Right atrium auricular region (tissue), 2 donors: ENCODE measurements around the gene MTOR. TPM values are rescaled to one million over a fixed set of nuclear protein-coding genes. Genes with fewer than 3 reads are reported as not detected.

ENCODE experiments used
- DNase-seq: peaks from one replicate; pipeline ENCODE4 v3.0.0-alpha.2; 2019; ENCODE audit warnings: low spot score
- H3K27ac ChIP-seq, 2 donors: fragments of 200-600 bp; sonication (generic); 1 replicate in 1 of 2; 2 replicates in 1 of 2; pipeline ENCODE4 v1.5.1; 2016 to 2019
- H3K27me3 ChIP-seq, 2 donors: fragments of 200-600 bp; sonication (generic); one replicate each; pipeline versions ENCODE4 v1.5.1 to v1.6.0; 2017 to 2019
- H3K36me3 ChIP-seq: fragments of 200-600 bp; sonication (generic); one replicate; pipeline ENCODE4 v1.5.1; 2016
- H3K4me1 ChIP-seq, 2 donors: fragments of 200-600 bp; sonication (generic); one replicate each; pipeline versions ENCODE4 v1.5.1 to v1.6.0; 2017 to 2019
- H3K4me3 ChIP-seq, 2 donors: fragments of 200-600 bp; sonication (generic); 1 replicate in 1 of 2; 2 replicates in 1 of 2; pipeline ENCODE4 v1.5.1; 2017 to 2019; ENCODE audit warnings: mild to moderate bottlenecking in 1 of 2, moderate library complexity in 1 of 2
- H3K9me3 ChIP-seq, 2 donors: fragments of 200-600 bp; sonication (generic); one replicate each; pipeline ENCODE4 v1.5.1; 2019
- CTCF ChIP-seq, 2 donors: fragments of 200-600 bp; sonication (generic); IDR thresholded peaks; one replicate each; pipeline ENCODE4 v1.5.1; 2019; ENCODE audit warnings: antibody characterized with exemption in 2 of 2
- total RNA-seq, 2 donors: library from RNA; depleted of rRNA; stranded (reverse); fragments of >200 nt; gene quantifications; one replicate each; pipeline ENCODE4 v1.1.0, GENCODE V29; 2016

Gene MTOR
- total RNA-seq, 2 donors from 2014 or later: 28.1 to 36.0 TPM

- Histone ChIP-seq H3K9me3 (no peaks in the 10 kb centered on the region), H3K4me3 (no peak overlapping the region), H3K36me3 (peaks cover 23% of the 10 kb centered on the region), H3K27ac (no peak overlapping the region), H3K27me3 (no peaks in the 10 kb centered on the region), H3K4me1 (peaks cover 0 to 16% of the 10 kb centered on the region in 2 donors)
- DNase-seq: no peak
- TF ChIP-seq CTCF (IDR thresholded peaks at IDR 0.05): no peak
These were observed 22.4 kb upstream of the MTOR start for GRCh38 chr1:11284784-11285183.

GRCh38 chr1:11283151-11283550, 20.8 kb upstream of the MTOR start:
- Histone ChIP-seq H3K9me3 (no peaks in the 10 kb centered on the region), H3K27me3 (no peaks in the 10 kb centered on the region), H3K4me3 (no peak overlapping the region), H3K27ac (no peak overlapping the region), H3K4me1 (peaks cover 0 to 16% of the 10 kb centered on the region in 2 donors), H3K36me3 (peaks cover 33% of the 10 kb centered on the region)
- TF ChIP-seq CTCF (IDR thresholded peaks at IDR 0.05): no peak
- DNase-seq: no peak

DNA sequence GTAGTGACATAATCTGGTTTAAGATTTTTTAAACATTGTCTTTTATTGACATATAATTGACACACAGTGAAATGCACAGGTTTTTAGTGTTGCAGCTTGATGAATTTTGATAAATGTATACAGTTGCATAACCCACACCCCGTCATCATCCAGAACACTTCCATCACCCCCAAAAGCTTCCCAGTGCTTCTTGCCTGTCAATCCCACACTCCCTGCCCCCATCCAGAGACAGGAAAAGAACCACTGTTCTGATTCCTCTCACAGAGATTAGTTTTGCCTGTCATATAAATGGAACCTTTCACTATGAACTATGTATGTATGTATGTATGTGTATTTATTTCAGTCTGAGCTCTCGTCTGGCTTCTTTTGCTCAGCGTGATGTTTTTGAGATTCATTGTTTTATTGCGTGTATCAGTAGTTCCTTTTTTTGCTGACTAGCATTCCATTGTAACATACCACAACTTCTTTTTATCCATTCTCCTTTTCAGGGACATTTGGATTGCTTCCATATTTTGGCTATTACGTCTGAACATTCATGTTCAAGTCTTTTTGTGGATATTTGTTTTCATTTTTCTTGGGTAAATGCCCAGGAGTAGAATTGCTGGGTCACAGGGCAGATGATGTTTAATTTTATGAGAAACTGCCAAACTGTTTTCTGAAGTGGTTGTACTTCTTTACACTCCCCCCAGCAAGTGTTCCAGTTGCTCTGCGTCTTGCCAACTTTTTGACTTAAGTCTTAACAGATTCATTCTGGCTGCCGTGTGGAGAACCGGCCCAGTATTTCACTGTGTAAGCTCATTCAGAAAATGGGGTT, 19.4 kb upstream of the MTOR start:
- Histone ChIP-seq H3K27ac (peak overlapping the region in 1 of 2 donors; percentile 27), H3K36me3 (peaks cover 28% of the 10 kb centered on the region), H3K4me3 (no peak overlapping the region), H3K4me1 (peaks cover 0 to 16% of the 10 kb centered on the region in 2 donors), H3K27me3 (no peaks in the 10 kb centered on the region), H3K9me3 (no peaks in the 10 kb centered on the region)
- TF ChIP-seq CTCF (IDR thresholded peaks at IDR 0.05): no peak
- no peak for DNase-seq

- Histone ChIP-seq H3K4me3 (no peak overlapping the region), H3K27ac (peak overlapping the region in 1 of 2 donors; percentile 27), H3K4me1 (peaks cover 0 to 21% of the 10 kb centered on the region in 2 donors), H3K9me3 (no peaks in the 10 kb centered on the region), H3K27me3 (no peaks in the 10 kb centered on the region), H3K36me3 (peaks cover 19% of the 10 kb centered on the region)
- no peak for TF ChIP-seq CTCF (IDR thresholded peaks at IDR 0.05)
- DNase-seq: no peak
These were observed 18.5 kb upstream of the MTOR start for GRCh38 chr1:11280719-11281376.

DNA sequence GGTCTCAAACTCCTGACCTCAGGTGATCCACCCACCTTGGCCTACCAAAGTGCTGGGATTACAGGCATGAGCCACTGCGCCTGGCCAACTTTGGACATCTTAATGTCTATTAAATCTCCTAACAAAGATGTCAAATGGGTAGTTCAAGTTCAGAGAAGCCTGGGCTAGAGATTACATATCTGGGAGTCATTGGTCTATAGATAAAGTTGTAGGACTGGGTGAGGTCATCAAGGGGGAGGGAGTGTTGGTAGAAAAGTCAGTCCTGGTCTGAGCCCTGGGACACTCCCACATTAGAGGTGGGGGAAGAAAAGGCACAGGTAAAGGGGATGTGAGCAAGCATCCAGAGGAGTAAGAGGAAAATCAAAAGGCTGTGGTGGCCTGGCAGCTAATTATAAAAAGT, 17.3 kb upstream of the MTOR start:
- H3K4me3 ChIP-seq: no peak overlapping the region
- TF ChIP-seq CTCF (IDR thresholded peaks at IDR 0.05): no peak
- H3K27me3 ChIP-seq: no peaks in the 10 kb centered on the region
- H3K9me3 ChIP-seq: no peaks in the 10 kb centered on the region
- no peak overlapping the region for H3K27ac ChIP-seq
- H3K36me3 ChIP-seq: peaks cover 16% of the 10 kb centered on the region
- H3K4me1 ChIP-seq: peaks cover 0 to 33% of the 10 kb centered on the region in 2 donors
- no peak for DNase-seq
